Mesothelial cell of epicardium (in vitro differentiated cells): ENCODE measurements around the gene ADCY10. TPM values are rescaled to one million over a fixed set of nuclear protein-coding genes. Genes with fewer than 3 reads are reported as not detected.

Experiments
- DNase-seq, 2 experiments: peaks; one replicate each; pipeline ENCODE4 v3.0.0; 2021; ENCODE audit warnings: low spot score in 2 of 2; ENCODE audit not compliant: unreplicated experiment in 2 of 2
- H3K27ac Mint-ChIP-seq: 2 replicates; pipeline ENCODE4 v1.8.0; 2021; ENCODE audit warnings: mixed read lengths
- H3K27me3 Mint-ChIP-seq: 2 replicates; pipeline ENCODE4 v1.8.0; 2021; ENCODE audit warnings: low read depth, mixed read lengths
- H3K36me3 Mint-ChIP-seq: 2 replicates; pipeline ENCODE4 v1.8.0; 2021; ENCODE audit warnings: mixed read lengths
- H3K4me1 Mint-ChIP-seq: 2 replicates; pipeline ENCODE4 v1.8.0; 2021; ENCODE audit warnings: mixed read lengths
- H3K4me3 Mint-ChIP-seq: 2 replicates; pipeline ENCODE4 v1.8.0; 2021; ENCODE audit warnings: mild to moderate bottlenecking, moderate library complexity, mixed read lengths
- H3K9me3 Mint-ChIP-seq: 2 replicates; pipeline ENCODE4 v1.8.0; 2021; ENCODE audit warnings: mixed read lengths
- CTCF ChIP-seq: fragments of 200-600 bp; sonication (generic); IDR thresholded peaks from one replicate; pipeline ENCODE4 v1.5.0; 2021; ENCODE audit warnings: antibody characterized with exemption; ENCODE audit not compliant: unreplicated experiment
- total RNA-seq: library from RNA; stranded (reverse); gene quantifications from 3 replicates; pipeline ENCODE4 v1.2.1, GENCODE V29; 2021

Gene ADCY10
- total RNA-seq, 1 donor from 2014 or later = 0.04 TPM

- H3K4me1 Mint-ChIP-seq = peaks cover 13% of the 10 kb centered on the region
- H3K27me3 Mint-ChIP-seq = no peaks in the 10 kb centered on the region
- H3K27ac Mint-ChIP-seq = no peak overlapping the region
- TF ChIP-seq CTCF = no peak
- peaks cover 21% of the 10 kb centered on the region for H3K9me3 Mint-ChIP-seq
- H3K4me3 Mint-ChIP-seq = no peak overlapping the region
- peaks cover 27% of the 10 kb centered on the region for H3K36me3 Mint-ChIP-seq
- DNase-seq = no peak
These were observed 33.8 kb upstream of the ADCY10 start for GRCh38 chr1:167947733-167948132.

- DNase-seq = no peak
- no peak overlapping the region for H3K27ac Mint-ChIP-seq
- no peaks in the 10 kb centered on the region for H3K27me3 Mint-ChIP-seq
- no peak overlapping the region for H3K4me3 Mint-ChIP-seq
- H3K9me3 Mint-ChIP-seq = peaks cover 21% of the 10 kb centered on the region
- H3K4me1 Mint-ChIP-seq = peaks cover 18% of the 10 kb centered on the region
- H3K36me3 Mint-ChIP-seq = peaks cover 22% of the 10 kb centered on the region
- TF ChIP-seq CTCF = no peak
These were observed 29.6 kb upstream of the ADCY10 start for GRCh38 chr1:167943541-167943940.

GRCh38 chr1:167940264-167940663 lies 26.3 kb upstream of the ADCY10 start:
- Mint-ChIP-seq H3K4me3 (no peak overlapping the region), H3K4me1 (peaks cover 12% of the 10 kb centered on the region), H3K27me3 (no peaks in the 10 kb centered on the region), H3K36me3 (peaks cover 22% of the 10 kb centered on the region), H3K27ac (no peak overlapping the region), H3K9me3 (peaks cover 13% of the 10 kb centered on the region)
- TF ChIP-seq CTCF = no peak
- no peak for DNase-seq

- Mint-ChIP-seq H3K36me3 (peaks cover 2% of the 10 kb centered on the region), H3K4me3 (peak overlapping the region; percentile 81), H3K4me1 (peaks cover 29% of the 10 kb centered on the region), H3K9me3 (no peaks in the 10 kb centered on the region), H3K27ac (peak overlapping the region; percentile 97), H3K27me3 (no peaks in the 10 kb centered on the region)
- DNase-seq = no peak
- no peak for TF ChIP-seq CTCF
These were observed 24.2 kb upstream of the ADCY10 start for GRCh38 chr1:167938080-167938636.

- Mint-ChIP-seq H3K36me3 (peaks cover 1% of the 10 kb centered on the region), H3K27me3 (no peaks in the 10 kb centered on the region), H3K4me3 (peak overlapping the region; percentile 81), H3K9me3 (no peaks in the 10 kb centered on the region), H3K27ac (peak overlapping the region; percentile 97), H3K4me1 (peaks cover 29% of the 10 kb centered on the region)
- no peak for DNase-seq
- TF ChIP-seq CTCF = no peak
These were observed 23.7 kb upstream of the ADCY10 start for GRCh38 chr1:167937709-167938010.
